NB4 (cell line): ENCODE data around the gene ELAVL1.

Experiments
- CTCF ChIP-seq: IDR thresholded peaks from one replicate; pipeline ENCODE4 v1.5.1; 2012; ENCODE audit warnings: low read depth, low read length
- POLR2A ChIP-seq: IDR thresholded peaks from 2 replicates; pipeline ENCODE4 v1.6.1; 2011; ENCODE audit warnings: mild to moderate bottlenecking; ENCODE audit not compliant: insufficient read length; ENCODE audit errors: extremely low read depth

GRCh38 chr19:8044018-8044417, 38.6 kb upstream of the ELAVL1 start:
- TF ChIP-seq CTCF (no peak), POLR2A (no peak)
